Measurements from ENCODE around the gene F2. TPM values are rescaled to one million over a fixed set of nuclear protein-coding genes. Genes with fewer than 3 reads are reported as not detected.
A peak's percentile ranks its signal among the peaks of the same experiment; 100 is the strongest.

Gene F2
- total and polyA plus RNA-seq, 2 donors (not counting 1 experiment from before 2014, with no cell fraction given) = not detected

GRCh38 chr11:46684367-46684766, 34.6 kb upstream of the F2 start:
- no peak overlapping the region for H3K4me2 ChIP-seq (ENCODE audit: extremely low read depth, insufficient read depth, low read length)
- H3K4me1 ChIP-seq (ENCODE audit: control insufficient read depth, extremely low read depth, insufficient read depth, low read length) = peaks cover 24% of the 10 kb centered on the region
- no peak overlapping the region for H3K9ac ChIP-seq (ENCODE audit: insufficient read depth, low read length)
- H3K27me3 ChIP-seq (ENCODE audit: control insufficient read depth, insufficient read depth, low read length) = no peaks in the 10 kb centered on the region
- DNase-seq (ENCODE audit: low read depth in 2 of 2) = no peak
- TF ChIP-seq EZH2 (IDR thresholded peaks at IDR 0.05; ENCODE audit: low read length, missing control alignments) = no peak
- TF ChIP-seq, protein P1, sequence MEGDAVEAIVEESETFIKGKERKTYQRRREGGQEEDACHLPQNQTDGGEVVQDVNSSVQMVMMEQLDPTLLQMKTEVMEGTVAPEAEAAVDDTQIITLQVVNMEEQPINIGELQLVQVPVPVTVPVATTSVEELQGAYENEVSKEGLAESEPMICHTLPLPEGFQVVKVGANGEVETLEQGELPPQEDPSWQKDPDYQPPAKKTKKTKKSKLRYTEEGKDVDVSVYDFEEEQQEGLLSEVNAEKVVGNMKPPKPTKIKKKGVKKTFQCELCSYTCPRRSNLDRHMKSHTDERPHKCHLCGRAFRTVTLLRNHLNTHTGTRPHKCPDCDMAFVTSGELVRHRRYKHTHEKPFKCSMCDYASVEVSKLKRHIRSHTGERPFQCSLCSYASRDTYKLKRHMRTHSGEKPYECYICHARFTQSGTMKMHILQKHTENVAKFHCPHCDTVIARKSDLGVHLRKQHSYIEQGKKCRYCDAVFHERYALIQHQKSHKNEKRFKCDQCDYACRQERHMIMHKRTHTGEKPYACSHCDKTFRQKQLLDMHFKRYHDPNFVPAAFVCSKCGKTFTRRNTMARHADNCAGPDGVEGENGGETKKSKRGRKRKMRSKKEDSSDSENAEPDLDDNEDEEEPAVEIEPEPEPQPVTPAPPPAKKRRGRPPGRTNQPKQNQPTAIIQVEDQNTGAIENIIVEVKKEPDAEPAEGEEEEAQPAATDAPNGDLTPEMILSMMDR (conservative IDR thresholded peaks at IDR 0.05 in 1 of 2, IDR thresholded peaks at IDR 0.05 in 1 of 2; ENCODE audit: low read depth in 1 of 2, low read length in 2 of 2) = no peak
- no peak overlapping the region for H2AFZ ChIP-seq (ENCODE audit: low read length)
- no peak overlapping the region for H3K27ac ChIP-seq (ENCODE audit: insufficient read depth, low read length)
- no peaks in the 10 kb centered on the region for H3K79me2 ChIP-seq (ENCODE audit: control insufficient read depth, insufficient read depth, low read length)
- peaks cover 24% of the 10 kb centered on the region for H3K36me3 ChIP-seq (ENCODE audit: control insufficient read depth, insufficient read depth, low read length)
- H3K4me3 ChIP-seq (replicated peaks in 1 of 4; ENCODE audit: control extremely low read depth in 1 of 4, insufficient read depth in 1 of 4, low read depth in 3 of 4, low read length in 4 of 4) = no peak overlapping the region
- no peaks in the 10 kb centered on the region for H4K20me1 ChIP-seq (ENCODE audit: control insufficient read depth, extremely low read depth, insufficient read depth, low read length)
- H3K9me3 ChIP-seq (ENCODE audit: control insufficient read depth, insufficient read depth, low read depth, low read length) = no peaks in the 10 kb centered on the region

GRCh38 chr11:46686886-46687795, 31.9 kb upstream of the F2 start:
- Histone ChIP-seq H3K27me3 (ENCODE audit: control insufficient read depth, insufficient read depth, low read length) (no peaks in the 10 kb centered on the region), H3K4me2 (ENCODE audit: extremely low read depth, insufficient read depth, low read length) (no peak overlapping the region)

DNA sequence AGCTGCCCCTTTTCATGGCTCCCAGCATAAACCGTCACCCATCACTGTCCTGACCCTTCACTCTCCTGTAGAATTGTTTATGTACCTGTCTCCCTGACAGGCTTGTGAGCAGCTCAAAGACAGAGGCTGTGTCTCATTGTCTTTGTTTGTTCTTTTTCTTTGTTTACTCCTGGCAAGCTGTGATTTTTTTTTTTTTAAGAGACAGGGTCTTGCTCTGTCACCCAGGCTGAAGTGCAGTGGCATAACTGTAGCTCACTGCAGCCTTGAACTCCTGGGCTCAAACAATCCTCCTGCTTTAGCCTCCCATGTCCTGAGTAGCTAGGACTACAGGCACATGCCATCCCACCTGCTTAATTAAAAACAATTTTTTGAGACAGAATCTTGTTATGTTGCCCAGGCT, 28.3 kb upstream of the F2 start:
- Histone ChIP-seq H3K4me2 (ENCODE audit: extremely low read depth, insufficient read depth, low read length) (no peak overlapping the region), H3K27me3 (ENCODE audit: control insufficient read depth, insufficient read depth, low read length) (no peaks in the 10 kb centered on the region), H3K27ac (ENCODE audit: insufficient read depth, low read length) (no peak overlapping the region), H3K9me3 (ENCODE audit: control insufficient read depth, insufficient read depth, low read depth, low read length) (no peaks in the 10 kb centered on the region), H2AFZ (ENCODE audit: low read length) (no peak overlapping the region), H3K36me3 (ENCODE audit: control insufficient read depth, insufficient read depth, low read length) (peaks cover 31% of the 10 kb centered on the region), H3K9ac (ENCODE audit: insufficient read depth, low read length) (no peak overlapping the region), H3K4me3 (replicated peaks in 1 of 4; ENCODE audit: control extremely low read depth in 1 of 4, insufficient read depth in 1 of 4, low read depth in 3 of 4, low read length in 4 of 4) (no peak overlapping the region), H4K20me1 (ENCODE audit: control insufficient read depth, extremely low read depth, insufficient read depth, low read length) (no peaks in the 10 kb centered on the region), H3K79me2 (ENCODE audit: control insufficient read depth, insufficient read depth, low read length) (no peaks in the 10 kb centered on the region), H3K4me1 (ENCODE audit: control insufficient read depth, extremely low read depth, insufficient read depth, low read length) (peaks cover 23% of the 10 kb centered on the region)
- no peak for DNase-seq (ENCODE audit: low read depth in 2 of 2)
- no peak for TF ChIP-seq EZH2 (IDR thresholded peaks at IDR 0.05; ENCODE audit: low read length, missing control alignments)
- TF ChIP-seq, protein P1 (conservative IDR thresholded peaks at IDR 0.05 in 1 of 2, IDR thresholded peaks at IDR 0.05 in 1 of 2; ENCODE audit: low read depth in 1 of 2, low read length in 2 of 2) = no peak

More at GRCh38 chr11:46686886-46687795, 31.9 kb upstream of the F2 start:
- Histone ChIP-seq H3K36me3 (ENCODE audit: control insufficient read depth, insufficient read depth, low read length) (peaks cover 14% of the 10 kb centered on the region), H3K9me3 (ENCODE audit: control insufficient read depth, insufficient read depth, low read depth, low read length) (no peaks in the 10 kb centered on the region), H3K4me3 (replicated peaks in 1 of 4; ENCODE audit: control extremely low read depth in 1 of 4, insufficient read depth in 1 of 4, low read depth in 3 of 4, low read length in 4 of 4) (peak overlapping the region in 1 of 4 experiments; percentile 17), H3K79me2 (ENCODE audit: control insufficient read depth, insufficient read depth, low read length) (no peaks in the 10 kb centered on the region), H4K20me1 (ENCODE audit: control insufficient read depth, extremely low read depth, insufficient read depth, low read length) (no peaks in the 10 kb centered on the region), H3K9ac (ENCODE audit: insufficient read depth, low read length) (no peak overlapping the region), H3K4me1 (ENCODE audit: control insufficient read depth, extremely low read depth, insufficient read depth, low read length) (peaks cover 24% of the 10 kb centered on the region), H3K27ac (ENCODE audit: insufficient read depth, low read length) (peak overlapping the region; percentile 89), H2AFZ (ENCODE audit: low read length) (peak overlapping the region; percentile 21)
- peak; percentile 85 to 92 for DNase-seq (ENCODE audit: low read depth in 2 of 2)
- TF ChIP-seq EZH2 (IDR thresholded peaks at IDR 0.05; ENCODE audit: low read length, missing control alignments) = no peak
- TF ChIP-seq, protein P1 (conservative IDR thresholded peaks at IDR 0.05 in 1 of 2, IDR thresholded peaks at IDR 0.05 in 1 of 2; ENCODE audit: low read depth in 1 of 2, low read length in 2 of 2) = no peak

Measured in fibroblast of lung (primary cell).